ENCODE data around the gene KANSL1. TPM values are rescaled to one million over a fixed set of nuclear protein-coding genes. Genes with fewer than 3 reads are reported as not detected.

KANSL1 gene
- total and polyA plus RNA-seq, 2 of the 4 experiments (the other 2 are of a cell fraction), result 19.1 to 49.6 TPM

- ATAC-seq (ENCODE audit: low read depth) (peak; percentile 81), DNase-seq (peak; percentile 87)
- Histone ChIP-seq H3K36me3 (ENCODE audit: control insufficient read depth, insufficient read depth, low read length) (peaks cover 38% of the 10 kb centered on the region), H2AK5ac (ENCODE audit: low read depth, low read length) (no peak overlapping the region), H3K4me3 (ENCODE audit: insufficient read depth, low read depth, low read length) (no peak overlapping the region), H3K27me3 (ENCODE audit: control insufficient read depth, insufficient read depth, low read length) (no peaks in the 10 kb centered on the region), H4K20me1 (ENCODE audit: insufficient read depth, low read length) (peaks cover 27% of the 10 kb centered on the region), H4K5ac (ENCODE audit: low read depth, low read length) (no peak overlapping the region), H3K27ac (ENCODE audit: insufficient read depth, low read length) (no peak overlapping the region), H2BK5ac (ENCODE audit: low read depth, low read length, poor library complexity, severe bottlenecking) (no peak overlapping the region), H3K9me1 (ENCODE audit: insufficient read depth, low read length) (no peaks in the 10 kb centered on the region), H4K91ac (ENCODE audit: insufficient read depth, low read depth, low read length) (no peak overlapping the region), H2BK20ac (ENCODE audit: low read depth, low read length) (no peak overlapping the region), H2BK15ac (ENCODE audit: low read depth, low read length) (no peak overlapping the region), H4K8ac (ENCODE audit: low read depth in 2 of 2, low read length in 2 of 2) (no peak overlapping the region), H3K9me3 (ENCODE audit: control insufficient read depth, insufficient read depth, low read length) (no peaks in the 10 kb centered on the region), H3K14ac (replicated peaks; ENCODE audit: low read depth, low read length) (no peak overlapping the region), H3K23ac (ENCODE audit: low read depth, low read length) (no peak overlapping the region), H3K4me1 (ENCODE audit: control insufficient read depth, insufficient read depth, low read length) (no peaks in the 10 kb centered on the region), H3K4ac (ENCODE audit: low read depth, low read length) (peak overlapping the region; percentile 43; the same call in 1 of the 2 replicates), H3K9ac (ENCODE audit: low read depth, low read length) (no peak overlapping the region), H3K18ac (ENCODE audit: low read depth, low read length) (no peak overlapping the region), H3K56ac (ENCODE audit: extremely low read depth, insufficient read depth, low read length) (no peak overlapping the region), H3K79me1 (ENCODE audit: low read depth in 1 of 2, low read length in 2 of 2) (peaks cover 27 to 43% of the 10 kb centered on the region in 2 experiments; a peak in 3 of 4 replicates), H2AFZ (replicated peaks; ENCODE audit: low read length, poor library complexity) (no peak overlapping the region), H2BK120ac (ENCODE audit: low read depth, low read length) (no peak overlapping the region), H2AK9ac (replicated peaks; ENCODE audit: low read depth, low read length, poor library complexity) (peak overlapping the region; percentile 2), H3K4me2 (ENCODE audit: low read depth, low read length) (no peak overlapping the region)
- ChIA-PET POLR2A (ENCODE audit: unreplicated experiment) (interaction anchor here (0.5 to 1.1 kb wide), 2 partner anchors 72 to 169 kb away, joined by 3 read pairs; no protein-coding TSS in a partner anchor), CTCF (interaction anchor here (1.0 to 2.0 kb wide), 8 partner anchors 9 to 168 kb away, joined by 3 to 8 read pairs (median 4); partner anchors contain the start of gene KANSL1)
- no TSS peak for BruUV-seq (replicated peaks)
- TF ChIP-seq RAD21 (IDR thresholded peaks at IDR 0.05; ENCODE audit: low read length), result peak; percentile 75
- peak; percentile 85 for TF ChIP-seq SMC3 (IDR thresholded peaks at IDR 0.05; ENCODE audit: low read depth, low read length)
- TF ChIP-seq CEBPB (IDR thresholded peaks at IDR 0.05; ENCODE audit: low read depth, low read length), result peak; percentile 29; the same call in 1 of the 2 replicates
- TF ChIP-seq CTCF (conservative IDR thresholded peaks at IDR 0.05; ENCODE audit: low read depth, low read length), result peak; percentile 90
- TF ChIP-seq BHLHE40 (IDR thresholded peaks at IDR 0.05; ENCODE audit: low read depth, low read length), result no peak
- dilution Hi-C loops (cut with HindIII; ENCODE audit: low sequenced_read_pairs, unreplicated experiment) (no loop called here), in situ Hi-C loops (cut with MboI; ENCODE audit: low sequenced_read_pairs) (no loop called here), intact Hi-C loops (cut with micrococcal nuclease) (loop anchor here (1.0 to 10.0 kb wide), 3 partner anchors 50 to 168 kb away; no protein-coding TSS in a partner anchor)
- 43% methylated on average over 3 of the region's 5 CpGs; no CpG with 5 or more reads in 1 of the 2 experiments for WGBS, 2 experiments (ENCODE audit: extremely low coverage in 2 of 2, insufficient read length in 1 of 2)
Measured at GRCh38 chr17:46044286-46044928, 148.8 kb downstream of the KANSL1 start.

All from IMR-90 (cell line).